Measurements from ENCODE around the gene FNDC1. TPM values are rescaled to one million over a fixed set of nuclear protein-coding genes. Genes with fewer than 3 reads are reported as not detected.

Gene FNDC1
- total and polyA plus RNA-seq, 2 of the 13 experiments (the other 11 are each of a cell fraction or from before 2014, with no cell fraction given): not detected

GRCh38 chr6:159232106-159232645 lies 63.0 kb downstream of the FNDC1 start:
- POLR2A ChIA-PET: no interaction called here
- no peaks in the 10 kb centered on the region for H4K20me1 ChIP-seq (ENCODE audit: insufficient read depth, low read length)
- intact Hi-C loops (cut with micrococcal nuclease; ENCODE audit: unreplicated experiment): no loop called here
- no peak overlapping the region for H3K27ac ChIP-seq (ENCODE audit: extremely low read length, insufficient read depth, low read length)
- 60% methylated on average over 38 of the region's 38 CpGs for WGBS (ENCODE audit: low lambda C conversion rate)
- in situ Hi-C loops (cut with HindIII; ENCODE audit: extremely low pct_ligation_motif_present, low pct_unique_long_range_greater_than_20kb): no loop called here
- H3K9me3 ChIP-seq (ENCODE audit: low read length): no peaks in the 10 kb centered on the region
- CTCF ChIA-PET (ENCODE audit: low intra/inter-chr PET ratio, low total read pairs): no interaction called here
- no peak overlapping the region for H3K4me3 ChIP-seq (replicated peaks in 1 of 3; ENCODE audit: insufficient read depth in 1 of 3, low read depth in 2 of 3, low read length in 3 of 3)
- H3K79me2 ChIP-seq (ENCODE audit: insufficient read depth, low read length): no peaks in the 10 kb centered on the region
- peaks cover 4 to 43% of the 10 kb centered on the region in 2 experiments; a peak in 3 of 5 replicates for H3K27me3 ChIP-seq (ENCODE audit: control insufficient read depth in 1 of 2, insufficient read depth in 2 of 2, low read length in 2 of 2)
- H3K4me1 ChIP-seq (ENCODE audit: insufficient read depth, low read length): no peaks in the 10 kb centered on the region
- no peak for DNase-seq (ENCODE audit: low spot score)
- no peak for FAIRE-seq
- H3K4me2 ChIP-seq (ENCODE audit: low read depth, low read length): no peak overlapping the region
- H3K36me3 ChIP-seq (replicated peaks in 1 of 2; ENCODE audit: control insufficient read depth in 1 of 2, insufficient read depth in 2 of 2, low read length in 2 of 2): no peaks in the 10 kb centered on the region
- ATAC-seq: no peak; the same call in 2 of the 3 replicates
- no TSS peak for BruUV-seq (replicated peaks)
- no peak overlapping the region for H3K9ac ChIP-seq (ENCODE audit: insufficient read depth, low read depth, low read length)
- no peak overlapping the region for H2AFZ ChIP-seq (ENCODE audit: low read length)
- TF ChIP-seq GATA4 (IDR thresholded peaks at IDR 0.05; ENCODE audit: borderline replicate concordance, low read depth) (no peak), ZNF547 (CRISPR knock-in tag; IDR thresholded peaks at IDR 0.05) (no peak), SIX1 (CRISPR knock-in tag; IDR thresholded peaks at IDR 0.05; ENCODE audit: borderline replicate concordance) (no peak), MEIS2 (CRISPR knock-in tag; IDR thresholded peaks at IDR 0.05) (no peak), HOXA5 (CRISPR knock-in tag; IDR thresholded peaks at IDR 0.05) (no peak), MED13 (CRISPR knock-in tag; IDR thresholded peaks at IDR 0.05) (no peak), NFKB2 (CRISPR knock-in tag; IDR thresholded peaks at IDR 0.05; ENCODE audit: borderline replicate concordance) (no peak), ZC3H4 (CRISPR knock-in tag; IDR thresholded peaks at IDR 0.05; ENCODE audit: borderline replicate concordance) (no peak), TAF1 (CRISPR knock-in tag; IDR thresholded peaks at IDR 0.05) (no peak), ZNF550 (CRISPR knock-in tag; IDR thresholded peaks at IDR 0.05; ENCODE audit: borderline replicate concordance) (no peak), PRDM4 (CRISPR knock-in tag; IDR thresholded peaks at IDR 0.05; ENCODE audit: borderline replicate concordance) (no peak)
- TF ChIP-seq, protein P1, sequence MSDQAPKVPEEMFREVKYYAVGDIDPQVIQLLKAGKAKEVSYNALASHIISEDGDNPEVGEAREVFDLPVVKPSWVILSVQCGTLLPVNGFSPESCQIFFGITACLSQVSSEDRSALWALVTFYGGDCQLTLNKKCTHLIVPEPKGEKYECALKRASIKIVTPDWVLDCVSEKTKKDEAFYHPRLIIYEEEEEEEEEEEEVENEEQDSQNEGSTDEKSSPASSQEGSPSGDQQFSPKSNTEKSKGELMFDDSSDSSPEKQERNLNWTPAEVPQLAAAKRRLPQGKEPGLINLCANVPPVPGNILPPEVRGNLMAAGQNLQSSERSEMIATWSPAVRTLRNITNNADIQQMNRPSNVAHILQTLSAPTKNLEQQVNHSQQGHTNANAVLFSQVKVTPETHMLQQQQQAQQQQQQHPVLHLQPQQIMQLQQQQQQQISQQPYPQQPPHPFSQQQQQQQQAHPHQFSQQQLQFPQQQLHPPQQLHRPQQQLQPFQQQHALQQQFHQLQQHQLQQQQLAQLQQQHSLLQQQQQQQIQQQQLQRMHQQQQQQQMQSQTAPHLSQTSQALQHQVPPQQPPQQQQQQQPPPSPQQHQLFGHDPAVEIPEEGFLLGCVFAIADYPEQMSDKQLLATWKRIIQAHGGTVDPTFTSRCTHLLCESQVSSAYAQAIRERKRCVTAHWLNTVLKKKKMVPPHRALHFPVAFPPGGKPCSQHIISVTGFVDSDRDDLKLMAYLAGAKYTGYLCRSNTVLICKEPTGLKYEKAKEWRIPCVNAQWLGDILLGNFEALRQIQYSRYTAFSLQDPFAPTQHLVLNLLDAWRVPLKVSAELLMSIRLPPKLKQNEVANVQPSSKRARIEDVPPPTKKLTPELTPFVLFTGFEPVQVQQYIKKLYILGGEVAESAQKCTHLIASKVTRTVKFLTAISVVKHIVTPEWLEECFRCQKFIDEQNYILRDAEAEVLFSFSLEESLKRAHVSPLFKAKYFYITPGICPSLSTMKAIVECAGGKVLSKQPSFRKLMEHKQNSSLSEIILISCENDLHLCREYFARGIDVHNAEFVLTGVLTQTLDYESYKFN (CRISPR knock-in tag; conservative IDR thresholded peaks at IDR 0.05): no peak
- TF ChIP-seq, protein P2, sequence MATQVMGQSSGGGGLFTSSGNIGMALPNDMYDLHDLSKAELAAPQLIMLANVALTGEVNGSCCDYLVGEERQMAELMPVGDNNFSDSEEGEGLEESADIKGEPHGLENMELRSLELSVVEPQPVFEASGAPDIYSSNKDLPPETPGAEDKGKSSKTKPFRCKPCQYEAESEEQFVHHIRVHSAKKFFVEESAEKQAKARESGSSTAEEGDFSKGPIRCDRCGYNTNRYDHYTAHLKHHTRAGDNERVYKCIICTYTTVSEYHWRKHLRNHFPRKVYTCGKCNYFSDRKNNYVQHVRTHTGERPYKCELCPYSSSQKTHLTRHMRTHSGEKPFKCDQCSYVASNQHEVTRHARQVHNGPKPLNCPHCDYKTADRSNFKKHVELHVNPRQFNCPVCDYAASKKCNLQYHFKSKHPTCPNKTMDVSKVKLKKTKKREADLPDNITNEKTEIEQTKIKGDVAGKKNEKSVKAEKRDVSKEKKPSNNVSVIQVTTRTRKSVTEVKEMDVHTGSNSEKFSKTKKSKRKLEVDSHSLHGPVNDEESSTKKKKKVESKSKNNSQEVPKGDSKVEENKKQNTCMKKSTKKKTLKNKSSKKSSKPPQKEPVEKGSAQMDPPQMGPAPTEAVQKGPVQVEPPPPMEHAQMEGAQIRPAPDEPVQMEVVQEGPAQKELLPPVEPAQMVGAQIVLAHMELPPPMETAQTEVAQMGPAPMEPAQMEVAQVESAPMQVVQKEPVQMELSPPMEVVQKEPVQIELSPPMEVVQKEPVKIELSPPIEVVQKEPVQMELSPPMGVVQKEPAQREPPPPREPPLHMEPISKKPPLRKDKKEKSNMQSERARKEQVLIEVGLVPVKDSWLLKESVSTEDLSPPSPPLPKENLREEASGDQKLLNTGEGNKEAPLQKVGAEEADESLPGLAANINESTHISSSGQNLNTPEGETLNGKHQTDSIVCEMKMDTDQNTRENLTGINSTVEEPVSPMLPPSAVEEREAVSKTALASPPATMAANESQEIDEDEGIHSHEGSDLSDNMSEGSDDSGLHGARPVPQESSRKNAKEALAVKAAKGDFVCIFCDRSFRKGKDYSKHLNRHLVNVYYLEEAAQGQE (IDR thresholded peaks at IDR 0.05; ENCODE audit: borderline replicate concordance in 1 of 2, low read depth in 1 of 2, low read length in 2 of 2): no peak
